ENCODE measurements around the gene ACTA2.

The ACTA2 gene

DNA sequence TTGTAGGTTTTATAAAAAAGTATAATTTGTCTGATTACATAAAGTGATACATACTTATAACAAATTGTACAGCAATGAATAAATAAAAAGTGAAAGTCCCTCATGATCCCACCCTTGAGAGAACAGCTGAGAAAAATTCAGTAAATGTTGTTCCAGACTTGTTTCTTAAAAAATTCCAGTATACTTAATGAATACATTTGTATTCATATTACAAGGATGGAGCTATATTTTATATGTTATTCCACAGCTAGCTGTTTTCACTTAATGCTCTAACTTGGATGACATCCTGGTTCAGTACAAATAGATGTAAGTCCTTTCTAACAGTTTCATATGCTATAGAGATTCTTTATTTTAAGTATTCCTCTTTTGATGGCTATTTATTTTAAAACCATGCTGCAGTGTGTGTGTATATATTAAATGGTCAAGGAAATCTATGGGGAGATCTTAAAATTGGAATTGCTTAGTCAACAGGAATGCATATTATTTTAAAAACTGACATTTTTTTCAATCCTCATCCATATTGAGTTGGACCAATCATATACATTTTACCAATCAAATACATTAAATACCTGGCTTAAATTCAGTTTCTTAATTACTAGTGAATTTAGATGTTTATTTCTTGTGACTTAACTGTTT, 63.6 kb downstream of the ACTA2 start:
- no peak for DNase-seq
- H3K9me3 Mint-ChIP-seq, result no peaks in the 10 kb centered on the region
- H3K27ac Mint-ChIP-seq, result no peak overlapping the region
- no peaks in the 10 kb centered on the region for H3K36me3 Mint-ChIP-seq (ENCODE audit: low read depth)
- H3K27me3 Mint-ChIP-seq (ENCODE audit: low read depth, poor library complexity), result peaks cover 23% of the 10 kb centered on the region
- TF ChIP-seq, protein P1, sequence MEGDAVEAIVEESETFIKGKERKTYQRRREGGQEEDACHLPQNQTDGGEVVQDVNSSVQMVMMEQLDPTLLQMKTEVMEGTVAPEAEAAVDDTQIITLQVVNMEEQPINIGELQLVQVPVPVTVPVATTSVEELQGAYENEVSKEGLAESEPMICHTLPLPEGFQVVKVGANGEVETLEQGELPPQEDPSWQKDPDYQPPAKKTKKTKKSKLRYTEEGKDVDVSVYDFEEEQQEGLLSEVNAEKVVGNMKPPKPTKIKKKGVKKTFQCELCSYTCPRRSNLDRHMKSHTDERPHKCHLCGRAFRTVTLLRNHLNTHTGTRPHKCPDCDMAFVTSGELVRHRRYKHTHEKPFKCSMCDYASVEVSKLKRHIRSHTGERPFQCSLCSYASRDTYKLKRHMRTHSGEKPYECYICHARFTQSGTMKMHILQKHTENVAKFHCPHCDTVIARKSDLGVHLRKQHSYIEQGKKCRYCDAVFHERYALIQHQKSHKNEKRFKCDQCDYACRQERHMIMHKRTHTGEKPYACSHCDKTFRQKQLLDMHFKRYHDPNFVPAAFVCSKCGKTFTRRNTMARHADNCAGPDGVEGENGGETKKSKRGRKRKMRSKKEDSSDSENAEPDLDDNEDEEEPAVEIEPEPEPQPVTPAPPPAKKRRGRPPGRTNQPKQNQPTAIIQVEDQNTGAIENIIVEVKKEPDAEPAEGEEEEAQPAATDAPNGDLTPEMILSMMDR (IDR thresholded peaks at IDR 0.05), result no peak
- H3K4me1 Mint-ChIP-seq, result no peaks in the 10 kb centered on the region
- no peak overlapping the region for H3K4me3 Mint-ChIP-seq

DNA sequence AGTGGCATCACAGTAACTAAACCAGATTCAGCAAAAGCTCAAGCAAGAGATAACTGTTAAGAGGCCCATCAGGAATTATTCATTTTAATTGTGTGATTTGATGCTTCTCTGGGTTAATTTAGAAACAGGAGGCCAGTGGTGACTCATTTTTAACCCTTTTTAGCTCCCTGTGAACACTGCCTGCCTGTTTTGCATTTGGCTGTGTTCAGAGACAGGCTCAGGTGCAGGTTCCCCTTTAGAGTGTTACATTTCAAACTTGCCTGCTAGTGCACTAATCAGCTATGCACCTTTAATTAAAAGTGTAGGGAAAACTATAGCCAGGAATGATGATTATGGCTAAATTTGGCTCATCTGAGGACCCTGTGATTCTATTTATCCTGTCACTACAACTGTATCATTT, 66.0 kb downstream of the ACTA2 start:
- Mint-ChIP-seq H3K4me3 (no peak overlapping the region), H3K4me1 (peaks cover 10% of the 10 kb centered on the region), H3K36me3 (ENCODE audit: low read depth) (no peaks in the 10 kb centered on the region), H3K27ac (no peak overlapping the region), H3K9me3 (no peaks in the 10 kb centered on the region), H3K27me3 (ENCODE audit: low read depth, poor library complexity) (peaks cover 33% of the 10 kb centered on the region)
- no peak for DNase-seq
- TF ChIP-seq, protein P1 (IDR thresholded peaks at IDR 0.05), result no peak
